Activated CD4-positive, alpha-beta T cell treated with anti-CD3 and anti-CD28 coated beads, Interleukin-2, Interleukin-4, amounts not matched to agents 100 ng/mL and 50 ng/mL, durations not matched to agents 16 hours and 8 hours (primary cell): ENCODE data around the gene C12orf54.
"Not testable (repeated sequence)": the region's sequence is repeated elsewhere in the genome, so short reads cannot be mapped to it uniquely, and the experiment has no call there.

Source experiments
- DNase-seq: peaks from one replicate; pipeline ENCODE4 v3.0.0-alpha.2; 2020; ENCODE audit warnings: low spot score

Gene C12orf54

DNA sequence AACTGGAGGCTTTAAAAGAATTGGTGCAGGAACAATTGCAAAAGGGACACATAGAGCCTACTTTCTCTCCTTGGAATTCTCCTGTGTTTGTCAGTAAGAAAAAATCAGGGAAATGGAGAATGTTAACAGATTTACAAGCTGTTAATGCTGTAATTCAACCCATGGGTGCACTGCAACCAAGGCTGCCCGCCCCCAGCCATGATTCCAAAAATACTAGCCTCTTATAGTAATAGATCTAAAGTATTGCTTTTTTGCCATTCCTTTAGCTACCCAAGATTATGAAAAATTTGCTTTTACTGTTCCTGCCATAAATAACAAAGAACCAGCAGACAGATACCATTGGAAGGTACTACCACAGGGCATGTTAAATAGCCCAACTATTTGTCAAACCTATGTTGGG lies 27.8 kb downstream of the C12orf54 start:
- DNase-seq = no peak

DNA sequence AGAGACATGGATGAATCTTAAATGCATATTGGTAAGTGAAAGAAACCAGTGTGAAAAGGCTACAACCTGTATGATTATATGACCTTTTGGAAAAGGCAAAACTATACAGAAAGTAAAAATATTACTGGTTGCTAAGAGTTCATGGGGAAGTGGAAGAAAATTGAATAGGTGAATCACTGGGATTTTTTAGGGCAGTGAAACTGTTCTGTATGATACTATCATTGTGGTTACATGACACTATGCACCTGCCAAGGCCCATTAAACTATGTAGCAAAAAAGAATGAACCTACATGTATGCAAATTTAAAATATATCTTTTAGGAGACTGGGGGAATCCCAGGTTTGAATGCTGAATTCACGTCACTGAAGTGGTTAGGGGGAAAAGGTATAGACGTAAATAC lies 30.6 kb downstream of the C12orf54 start:
- no peak for DNase-seq

- no peak for DNase-seq
These were observed 32.4 kb downstream of the C12orf54 start for GRCh38 chr12:48514728-48515127.

GRCh38 chr12:48520381-48520780 lies 38.1 kb downstream of the C12orf54 start:
- not testable (repeated sequence) for DNase-seq

GRCh38 chr12:48525332-48525731 lies 43.0 kb downstream of the C12orf54 start, which contains the start of gene OR8S1:
OR8S1 (plus strand) TSS chr12:48525632; CDS start chr12:48525632, 0 bp downstream.
- no peak for DNase-seq

GRCh38 chr12:48527891-48528670 lies 45.8 kb downstream of the C12orf54 start:
- DNase-seq = no peak

GRCh38 chr12:48532601-48533000 lies 50.3 kb downstream of the C12orf54 start:
- DNase-seq = no peak

GRCh38 chr12:48536602-48537001 lies 54.3 kb downstream of the C12orf54 start:
- no peak for DNase-seq

- DNase-seq = peak; percentile 34
These were observed 60.1 kb downstream of the C12orf54 start for GRCh38 chr12:48542300-48542928.

GRCh38 chr12:48545833-48546469 lies 63.7 kb downstream of the C12orf54 start:
- DNase-seq = no peak
